Caco-2 (cell line): ENCODE data around the gene SPANXN4. TPM values are rescaled to one million over a fixed set of nuclear protein-coding genes. Genes with fewer than 3 reads are reported as not detected.

ENCODE experiments used
- BruUV-seq: library from RNA; stranded (reverse); fragments of 400-500 nt; replicated peaks from 2 replicates; lab custom pipeline; 2021; lab: Mats Ljungman, UMichigan
- CTCF ChIA-PET: fragments of 300-600 bp; sonication (Branson Sonifier 250); formaldehyde crosslinking; loops from one replicate; lab custom pipeline; 2022; ENCODE audit warnings: antibody characterized with exemption; lab: Charles Lee
- POLR2A ChIA-PET: fragments of 300-600 bp; sonication (Branson Sonifier 250); formaldehyde crosslinking; loops from one replicate; lab custom pipeline; 2022; ENCODE audit warnings: antibody characterized with exemption; lab: Charles Lee
- DNase-seq, 2 experiments: peaks; one replicate each; pipeline versions ENCODE4 v3.0.0 to v3.0.0-alpha.2; 2020 to 2022
- H3K27me3 ChIP-seq: replicated peaks from 2 replicates; pipeline ENCODE4 v1.6.0; 2011; ENCODE audit warnings: low read length; ENCODE audit not compliant: control insufficient read depth, insufficient read depth
- H3K36me3 ChIP-seq: 2 replicates; pipeline ENCODE4 v1.5.1; 2011; ENCODE audit warnings: low read length; ENCODE audit not compliant: control insufficient read depth, insufficient read depth
- H3K4me1 ChIP-seq: fragments of 250-450 bp; sonication (Bioruptor Pico); 2 replicates; pipeline ENCODE4 v1.5.1; 2020; ENCODE audit warnings: mild to moderate bottlenecking
- H3K4me3 ChIP-seq: 2 replicates; pipeline ENCODE4 v1.5.1; 2011; ENCODE audit warnings: low read depth, mild to moderate bottlenecking, control low read depth, low read length
- H3K9me3 ChIP-seq: fragments of 250-450 bp; sonication (Bioruptor Pico); 2 replicates; pipeline ENCODE4 v1.5.1; 2020; ENCODE audit warnings: mild to moderate bottlenecking, moderate library complexity
- H3K27ac Mint-ChIP-seq: one replicate; pipeline ENCODE4 v1.8.0; 2022; ENCODE audit warnings: mixed read lengths; ENCODE audit not compliant: unreplicated experiment
- H3K27me3 Mint-ChIP-seq: one replicate; pipeline ENCODE4 v1.8.0; 2022; ENCODE audit warnings: mixed read lengths; ENCODE audit not compliant: insufficient read depth, unreplicated experiment
- H3K36me3 Mint-ChIP-seq: one replicate; pipeline ENCODE4 v1.8.0; 2022; ENCODE audit warnings: mild to moderate bottlenecking, mixed read lengths; ENCODE audit not compliant: insufficient read depth, unreplicated experiment
- H3K4me1 Mint-ChIP-seq: one replicate; pipeline ENCODE4 v1.8.0; 2022; ENCODE audit warnings: low read depth, mixed read lengths; ENCODE audit not compliant: unreplicated experiment
- H3K4me3 Mint-ChIP-seq: one replicate; pipeline ENCODE4 v1.8.0; 2022; ENCODE audit warnings: mild to moderate bottlenecking, moderate library complexity, mixed read lengths; ENCODE audit not compliant: unreplicated experiment
- H3K9me3 Mint-ChIP-seq: one replicate; pipeline ENCODE4 v1.8.0; 2022; ENCODE audit warnings: mixed read lengths; ENCODE audit not compliant: unreplicated experiment
- CTCF ChIP-seq, 2 experiments: fragments of 200-600 bp in 1 of 2; IDR thresholded peaks; 1 replicate in 1 of 2; 2 replicates in 1 of 2; pipeline versions ENCODE4 v1.5.1 to v1.8.0; 2011 to 2022; ENCODE audit warnings: antibody characterized with exemption in 1 of 2, control low read depth in 1 of 2, inconsistent platforms in 1 of 2, low read depth in 1 of 2, low read length in 1 of 2, mild to moderate bottlenecking in 1 of 2, moderate library complexity in 1 of 2; ENCODE audit not compliant: insufficient read depth in 1 of 2, severe bottlenecking in 1 of 2, unreplicated experiment in 1 of 2
- intact Hi-C: fragments of 100-400 bp; cut with micrococcal nuclease; formaldehyde crosslinking; loops from one replicate; pipeline ENCODE4 v1.10.0; 2022; ENCODE audit not compliant: unreplicated experiment
- total RNA-seq: library from RNA; stranded (reverse); gene quantifications from 2 replicates; pipeline ENCODE4 v1.2.3, GENCODE V29; 2022

SPANXN4 gene
- total RNA-seq, 1 experiment from 2014 or later, result not detected

- Histone ChIP-seq H3K4me3 (no peak overlapping the region), H3K4me1 (no peaks in the 10 kb centered on the region), H3K27me3 (no peaks in the 10 kb centered on the region), H3K9me3 (no peaks in the 10 kb centered on the region), H3K36me3 (no peaks in the 10 kb centered on the region)
- POLR2A ChIA-PET, result no interaction called here
- BruUV-seq, result no TSS peak
- Mint-ChIP-seq H3K27ac (no peak overlapping the region), H3K27me3 (no peaks in the 10 kb centered on the region), H3K4me1 (no peaks in the 10 kb centered on the region), H3K9me3 (peaks cover 11% of the 10 kb centered on the region), H3K36me3 (no peaks in the 10 kb centered on the region), H3K4me3 (no peak overlapping the region)
- no peak for DNase-seq
- TF ChIP-seq CTCF (IDR thresholded peaks at IDR 0.05; ENCODE audit: insufficient read depth in 1 of 2, low read depth in 1 of 2, low read length in 1 of 2, severe bottlenecking in 1 of 2, unreplicated experiment in 1 of 2), result no peak
- intact Hi-C loops, result no loop called here
- CTCF ChIA-PET, result no interaction called here
Measured at GRCh38 chrX:142982679-142983078, 43.0 kb upstream of the SPANXN4 start.

DNA sequence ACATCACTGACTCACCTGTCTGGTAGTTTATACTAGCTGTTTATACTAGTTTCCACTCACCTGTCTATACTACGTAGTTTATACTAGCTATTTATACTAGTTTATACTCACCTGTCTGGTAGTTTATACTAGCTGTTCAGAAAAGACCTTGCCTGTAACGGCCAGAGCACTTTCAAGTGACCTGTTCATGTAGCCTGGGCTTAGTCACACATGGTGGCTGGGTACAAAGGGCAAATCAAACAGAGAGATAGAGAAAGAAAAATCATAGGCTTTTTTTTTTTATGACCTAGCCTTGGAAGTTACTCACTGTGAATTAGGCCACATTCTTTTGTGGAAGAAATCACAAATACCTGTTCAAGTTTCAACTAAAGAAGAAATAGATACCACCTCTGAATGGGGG lies 30.7 kb upstream of the SPANXN4 start:
- CTCF ChIA-PET, result no interaction called here
- Mint-ChIP-seq H3K9me3 (peaks cover 15% of the 10 kb centered on the region), H3K27ac (no peak overlapping the region), H3K36me3 (no peaks in the 10 kb centered on the region), H3K4me1 (no peaks in the 10 kb centered on the region), H3K4me3 (no peak overlapping the region), H3K27me3 (no peaks in the 10 kb centered on the region)
- DNase-seq, result no peak
- H3K4me3 ChIP-seq, result no peak overlapping the region
- no peaks in the 10 kb centered on the region for H3K9me3 ChIP-seq
- no peak for TF ChIP-seq CTCF (IDR thresholded peaks at IDR 0.05; ENCODE audit: insufficient read depth in 1 of 2, low read depth in 1 of 2, low read length in 1 of 2, severe bottlenecking in 1 of 2, unreplicated experiment in 1 of 2)
- intact Hi-C loops, result no loop called here
- no peaks in the 10 kb centered on the region for H3K36me3 ChIP-seq
- no TSS peak for BruUV-seq
- H3K27me3 ChIP-seq, result no peaks in the 10 kb centered on the region
- POLR2A ChIA-PET, result no interaction called here
- no peaks in the 10 kb centered on the region for H3K4me1 ChIP-seq

- DNase-seq, result no peak
- no peaks in the 10 kb centered on the region for H3K36me3 Mint-ChIP-seq
- no peaks in the 10 kb centered on the region for H3K9me3 ChIP-seq
- no peak overlapping the region for H3K4me3 ChIP-seq
- ChIA-PET CTCF (no interaction called here), POLR2A (no interaction called here)
- TF ChIP-seq CTCF (IDR thresholded peaks at IDR 0.05; ENCODE audit: insufficient read depth in 1 of 2, low read depth in 1 of 2, low read length in 1 of 2, severe bottlenecking in 1 of 2, unreplicated experiment in 1 of 2), result no peak
- BruUV-seq, result no TSS peak
- H3K27ac Mint-ChIP-seq, result no peak overlapping the region
- H3K27me3 ChIP-seq, result no peaks in the 10 kb centered on the region
- peaks cover 12% of the 10 kb centered on the region for H3K9me3 Mint-ChIP-seq
- intact Hi-C loops, result no loop called here
- no peak overlapping the region for H3K4me3 Mint-ChIP-seq
- H3K36me3 ChIP-seq, result no peaks in the 10 kb centered on the region
- H3K4me1 Mint-ChIP-seq, result no peaks in the 10 kb centered on the region
- H3K4me1 ChIP-seq, result no peaks in the 10 kb centered on the region
- H3K27me3 Mint-ChIP-seq, result no peaks in the 10 kb centered on the region
Measured at GRCh38 chrX:142998447-142999198, 27.1 kb upstream of the SPANXN4 start.
